Left colon (tissue), 2 donors: Measurements from ENCODE around the gene SSBP4. TPM values are rescaled to one million over a fixed set of nuclear protein-coding genes. Genes with fewer than 3 reads are reported as not detected.
"Not testable (repeated sequence)": the region's sequence is repeated elsewhere in the genome, so short reads cannot be mapped to it uniquely, and the experiment has no call there.

Source experiments
- ATAC-seq: fragments of 200-7000 bp; cut with Tn5 transposase; one replicate; pipeline ENCODE4 v1.9.1; 2020; ENCODE audit warnings: mild to moderate bottlenecking, moderate library complexity
- DNase-seq, 2 donors: peaks; one replicate each; pipeline ENCODE4 v3.0.0-alpha.2; 2020
- intact Hi-C, 2 donors: fragments of 100-400 bp; cut with DNase I in 1 of 2; cut with micrococcal nuclease in 1 of 2; formaldehyde crosslinking; loops; one replicate each; pipeline versions ENCODE4 v1.11.2 to v1.14.0; 2022; cut with DNase I, micrococcal nuclease
- long read RNA-seq: library from polyadenylated mRNA; unstranded; transcript quantifications from one replicate; pipeline ENCODE4 v2.0.0, GENCODE V29; 2021
- total RNA-seq, 2 donors: library from RNA; stranded (reverse); fragmentation: NEBNext Ultra II Directional; extraction: Animal tissue kit (Norgen Biotek cat#: 25700); gene quantifications; one replicate each; pipeline ENCODE4 v1.2.1, GENCODE V29; 2021
- donor health status: DM: no; HTN: no; CAD: no.
- donor health status: DM: yes; HTN: yes; CAD: no.

SSBP4 gene
- total RNA-seq = 10 to 100 TPM; 37.4 to 50.7 TPM
- long read RNA-seq, transcript SSBP4-202 (17 exons, 1,721 nt) = major isoform, 20 of 39 reads
- long read RNA-seq, partial matches to known transcripts = 4 of 39 reads
- long read RNA-seq, other reads (novel, unspliced or antisense) = 15 of 39 reads

DNA sequence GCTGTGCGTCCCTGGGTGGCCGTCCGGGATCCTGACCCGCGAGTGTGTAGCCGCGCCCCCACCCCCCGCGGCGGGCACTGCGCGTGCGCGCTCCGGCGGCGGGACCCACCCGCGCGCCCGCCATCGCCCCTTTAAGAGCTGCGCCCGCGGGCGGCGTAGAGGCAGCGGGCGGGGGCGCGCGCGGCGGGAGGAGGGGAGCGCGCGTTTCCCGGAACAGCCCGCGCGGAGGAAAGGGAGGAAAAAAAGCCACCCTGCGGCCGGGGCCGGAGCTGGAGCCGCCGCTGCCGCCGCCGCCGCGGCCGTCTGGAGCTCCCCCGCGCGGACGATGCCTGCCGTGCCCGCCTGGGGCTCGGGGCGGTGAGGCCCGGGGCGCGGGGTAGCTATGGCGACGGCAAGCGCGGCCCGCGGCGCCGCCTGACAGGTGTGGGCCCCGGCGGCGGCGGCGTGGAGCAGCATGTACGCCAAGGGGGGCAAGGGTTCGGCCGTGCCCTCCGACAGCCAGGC, at the start of gene SSBP4:
SSBP4 (plus strand) TSS at position 204 of the 504 bp plus-strand sequence; CDS start at position 455, 251 bp downstream.
- ATAC-seq (peak; percentile 53), DNase-seq (peak; percentile 52 to 79)
- intact Hi-C loops = loop anchor here in 1 of 2 donors (10.0 kb wide), 1 partner anchor 64 kb away; no protein-coding TSS in a partner anchor

DNA sequence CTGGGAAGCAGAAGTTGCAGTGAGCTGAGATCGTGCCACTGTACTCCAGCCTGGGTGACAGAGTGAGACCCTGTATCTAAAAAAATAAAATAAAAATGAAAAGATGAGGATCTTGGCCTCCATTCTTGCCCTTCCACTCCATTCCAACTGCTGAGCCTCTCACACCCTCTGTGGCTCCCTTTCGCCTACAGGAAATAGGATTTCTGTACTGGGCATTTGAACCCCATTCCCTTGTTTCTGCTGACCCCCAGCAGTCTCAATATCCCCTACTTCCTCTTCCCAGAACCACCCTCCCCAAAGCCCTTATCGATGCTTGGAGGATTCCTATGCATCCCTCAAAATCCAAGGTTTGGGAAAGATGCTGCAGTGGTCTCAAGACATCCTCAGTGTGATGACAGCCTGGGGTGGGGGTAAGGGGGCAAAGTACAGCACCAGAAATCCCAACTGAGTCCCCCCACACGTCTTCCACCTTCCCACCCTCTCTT, 45.7 kb upstream of the SSBP4 start:
- intact Hi-C loops = no loop called here
- no peak for ATAC-seq
- DNase-seq = no peak

DNA sequence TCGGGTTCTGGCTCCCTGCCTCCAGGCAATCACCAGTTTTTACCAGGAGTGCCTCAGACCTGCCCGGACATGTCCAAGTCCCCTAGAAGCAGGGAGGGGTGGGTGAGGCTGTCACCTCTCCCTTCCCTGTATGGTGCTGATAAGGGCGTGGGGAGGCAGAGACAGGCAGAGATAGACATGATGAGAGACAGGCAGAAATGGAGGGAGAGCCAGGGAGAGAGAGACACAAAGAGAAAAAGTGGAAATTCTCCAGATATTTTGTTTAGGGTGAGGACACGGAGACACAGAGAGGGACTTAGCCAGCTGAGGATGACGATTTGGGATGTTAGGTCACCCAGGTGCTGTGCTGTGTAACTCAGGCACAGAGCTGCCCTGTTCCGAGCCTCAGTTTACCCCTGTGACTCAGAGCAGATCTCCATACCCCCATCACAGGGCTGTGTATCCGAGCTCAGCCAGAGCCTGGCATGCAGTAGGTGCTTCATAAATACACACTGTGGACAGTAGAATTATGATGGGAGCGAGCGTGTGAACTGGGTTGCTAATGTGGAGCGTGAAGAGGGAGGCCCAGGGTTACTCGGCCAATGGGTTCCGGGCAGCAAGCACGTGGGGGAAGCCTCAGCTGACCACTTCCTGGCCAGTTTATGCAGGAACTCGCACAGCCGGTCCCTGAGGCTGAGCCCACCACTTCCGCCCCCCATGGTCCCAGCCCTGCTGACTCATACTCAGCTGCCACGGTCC, 45.1 kb upstream of the SSBP4 start:
- peak; percentile 69 for ATAC-seq
- intact Hi-C loops = no loop called here
- peak; percentile 77 to 93 for DNase-seq

DNA sequence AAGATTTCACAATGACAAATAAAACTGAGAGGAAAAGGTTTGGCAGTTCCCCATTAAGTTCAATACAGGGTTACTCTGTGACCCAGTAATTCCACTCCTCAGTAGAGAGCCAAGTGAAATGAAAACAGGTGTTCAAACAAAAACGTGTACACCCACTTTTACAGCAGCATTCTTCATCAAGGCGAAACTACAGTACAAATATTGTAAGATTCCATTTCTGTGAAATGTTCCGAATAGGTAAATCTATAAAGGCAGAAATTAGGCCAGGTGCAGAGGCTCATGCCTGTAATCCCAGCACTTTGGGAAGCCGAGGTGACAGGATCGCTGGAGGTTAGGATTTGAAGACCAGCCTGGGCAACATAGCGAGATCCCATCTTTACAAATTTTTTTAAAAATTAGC, 42.2 kb upstream of the SSBP4 start:
- ATAC-seq (peak; percentile 50), DNase-seq (no peak)
- intact Hi-C loops = no loop called here

DNA sequence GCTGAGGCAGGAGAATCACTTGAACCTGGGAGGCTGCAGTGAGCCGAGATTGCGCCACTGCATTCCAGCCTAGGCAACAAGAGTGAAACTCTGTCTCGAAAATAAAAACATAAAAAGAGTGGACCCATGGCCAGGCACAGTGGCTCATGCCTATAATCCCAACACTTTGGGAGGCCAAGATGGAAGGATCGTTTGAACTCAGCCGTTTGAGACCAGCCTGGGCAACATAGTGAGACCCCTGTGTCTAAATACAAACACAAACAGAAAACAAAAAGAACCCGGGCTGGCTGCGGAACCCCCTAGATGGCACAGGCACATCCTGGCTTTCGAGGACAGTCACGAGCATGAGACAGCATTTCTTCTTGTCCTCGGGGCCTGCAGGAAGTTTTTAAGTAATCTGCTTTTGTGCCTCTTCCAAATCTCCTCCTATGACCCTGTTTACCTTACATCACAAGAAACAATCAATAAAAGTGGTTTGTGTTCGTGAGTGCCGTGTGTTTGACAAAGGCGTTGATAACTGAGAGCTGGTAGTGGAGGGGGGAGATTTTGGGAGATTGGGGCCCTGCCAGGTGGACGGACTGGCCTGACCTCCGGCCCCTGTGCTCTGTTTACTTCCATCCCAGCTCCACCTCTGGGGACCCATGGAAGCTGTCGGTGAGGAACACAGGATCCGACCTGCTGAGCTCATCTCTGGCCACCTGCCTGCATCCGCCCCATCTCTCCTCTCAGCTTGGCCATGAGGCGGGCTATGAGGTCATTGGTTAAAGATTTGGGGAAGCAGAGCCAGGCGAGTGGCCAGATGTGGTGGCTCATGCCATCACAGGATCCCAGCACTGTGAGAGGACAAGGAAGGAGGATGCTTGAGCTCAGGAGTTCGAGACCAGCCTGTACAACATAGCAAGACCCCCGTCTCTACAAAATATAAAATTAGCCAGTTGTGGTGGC, 39.1 kb upstream of the SSBP4 start:
- intact Hi-C loops = no loop called here
- ATAC-seq (peak; percentile 85), DNase-seq (peak; percentile 87 to 95)

DNA sequence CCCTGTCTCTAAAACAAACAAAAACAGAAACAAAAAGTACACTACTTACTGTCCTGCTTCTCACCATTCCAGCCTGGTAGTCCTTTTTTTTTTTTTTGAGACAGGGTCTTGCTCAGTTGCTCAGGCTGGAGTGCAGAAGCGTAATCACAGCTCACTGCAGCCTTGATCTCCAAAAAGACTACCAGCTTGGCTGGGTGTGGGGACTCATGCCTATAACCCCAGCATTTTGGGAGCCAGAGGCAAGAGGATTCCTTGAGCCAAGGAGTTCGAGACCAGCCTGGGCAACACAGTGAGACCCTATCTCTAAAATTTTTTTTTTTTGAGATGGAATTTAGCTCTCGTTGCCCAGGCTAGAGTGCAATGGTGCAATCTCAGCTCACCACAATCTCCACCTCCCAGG, 38.4 kb upstream of the SSBP4 start:
- no peak for ATAC-seq
- intact Hi-C loops = no loop called here
- no peak for DNase-seq

DNA sequence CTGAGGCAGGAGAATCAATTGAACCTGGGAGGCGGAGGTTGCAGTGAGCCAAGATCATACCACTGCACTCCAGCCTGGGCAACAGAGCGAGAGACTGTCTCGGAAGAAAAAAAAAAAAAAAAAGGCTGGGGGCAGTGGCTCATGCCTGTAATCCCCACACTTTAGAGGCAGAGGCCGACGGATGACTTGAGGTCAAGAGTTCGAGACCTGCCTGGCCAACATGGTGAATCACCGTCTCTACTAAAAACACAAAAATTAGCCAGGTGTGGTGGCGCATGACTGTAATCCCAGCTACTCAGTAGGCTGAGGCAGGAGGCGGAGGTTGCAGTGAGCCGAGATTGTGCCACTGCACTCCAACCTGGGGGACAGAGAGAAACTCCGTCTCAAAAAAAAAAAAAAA, 35.6 kb upstream of the SSBP4 start:
- ATAC-seq, DNase-seq, intact Hi-C loops: not testable (repeated sequence)

DNA sequence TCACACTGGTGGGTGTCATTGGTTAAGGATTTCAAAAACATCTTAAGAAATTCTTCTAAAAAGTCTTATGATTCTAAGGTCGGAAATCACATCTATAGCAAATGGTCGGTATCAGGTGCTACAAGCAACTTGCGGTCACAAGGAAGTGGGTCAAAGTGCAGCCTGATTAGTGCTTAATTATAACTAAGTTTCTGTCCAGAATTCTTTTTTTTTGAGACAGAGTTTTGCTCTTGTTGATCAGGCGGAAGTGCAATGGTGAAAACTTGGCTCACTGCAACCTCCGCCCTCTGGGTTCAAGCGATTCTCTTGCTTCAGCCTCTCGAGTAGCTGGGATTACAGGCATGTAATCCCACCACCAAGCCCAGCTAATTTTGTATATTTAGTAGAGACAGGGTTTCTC, 34.4 kb upstream of the SSBP4 start:
- ATAC-seq (no peak), DNase-seq (no peak)
- intact Hi-C loops = no loop called here

DNA sequence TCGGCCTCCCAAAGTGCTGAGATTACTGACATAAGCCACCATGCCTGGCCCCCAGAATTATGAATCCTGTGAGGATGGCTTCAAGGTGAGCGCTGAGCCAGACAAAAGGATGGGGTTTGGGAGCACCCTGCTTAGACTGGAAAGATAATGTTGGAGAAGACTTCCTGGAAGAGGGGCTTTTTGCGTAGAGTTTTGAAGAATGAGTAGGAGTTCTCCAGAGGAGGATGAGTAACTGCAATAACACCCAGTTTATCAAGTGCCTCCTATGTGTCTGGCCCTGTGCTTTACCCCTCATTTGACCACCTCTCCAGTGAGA, 33.9 kb upstream of the SSBP4 start:
- intact Hi-C loops = no loop called here
- ATAC-seq = no peak
- no peak for DNase-seq

DNA sequence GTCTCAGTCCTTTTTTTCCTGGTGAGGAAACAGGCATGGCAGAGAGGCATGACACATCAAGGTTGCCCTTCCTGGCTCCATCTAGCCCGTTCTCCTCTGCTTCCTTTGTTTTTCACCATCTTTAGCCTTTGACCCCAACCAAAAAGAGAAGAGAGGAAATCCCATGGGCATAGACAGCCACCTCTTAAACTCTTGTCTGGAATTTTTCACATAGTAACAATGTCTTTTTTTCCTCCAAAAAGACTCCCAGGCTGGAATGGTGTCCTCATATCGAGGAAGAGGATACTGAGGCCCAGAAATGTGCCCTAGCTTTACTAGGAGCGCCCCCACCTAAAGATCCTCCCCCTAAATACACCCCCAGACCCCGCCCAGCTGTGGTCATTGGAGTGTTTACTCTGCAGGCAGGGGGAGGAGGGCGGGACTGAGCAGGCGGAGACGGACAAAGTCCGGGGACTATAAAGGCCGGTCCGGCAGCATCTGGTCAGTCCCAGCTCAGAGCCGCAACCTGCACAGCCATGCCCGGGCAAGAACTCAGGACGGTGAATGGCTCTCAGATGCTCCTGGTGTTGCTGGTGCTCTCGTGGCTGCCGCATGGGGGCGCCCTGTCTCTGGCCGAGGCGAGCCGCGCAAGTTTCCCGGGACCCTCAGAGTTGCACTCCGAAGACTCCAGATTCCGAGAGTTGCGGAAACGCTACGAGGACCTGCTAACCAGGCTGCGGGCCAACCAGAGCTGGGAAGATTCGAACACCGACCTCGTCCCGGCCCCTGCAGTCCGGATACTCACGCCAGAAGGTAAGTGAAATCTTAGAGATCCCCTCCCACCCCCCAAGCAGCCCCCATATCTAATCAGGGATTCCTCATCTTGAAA, 33.3 kb upstream of the SSBP4 start, which contains the start of gene GDF15:
GDF15 (plus strand) TSS at position 484 of the 868 bp plus-strand sequence; CDS start at position 516, 32 bp downstream.
- intact Hi-C loops = no loop called here
- DNase-seq = peak; percentile 95 to 97
- peak; percentile 75 for ATAC-seq

DNA sequence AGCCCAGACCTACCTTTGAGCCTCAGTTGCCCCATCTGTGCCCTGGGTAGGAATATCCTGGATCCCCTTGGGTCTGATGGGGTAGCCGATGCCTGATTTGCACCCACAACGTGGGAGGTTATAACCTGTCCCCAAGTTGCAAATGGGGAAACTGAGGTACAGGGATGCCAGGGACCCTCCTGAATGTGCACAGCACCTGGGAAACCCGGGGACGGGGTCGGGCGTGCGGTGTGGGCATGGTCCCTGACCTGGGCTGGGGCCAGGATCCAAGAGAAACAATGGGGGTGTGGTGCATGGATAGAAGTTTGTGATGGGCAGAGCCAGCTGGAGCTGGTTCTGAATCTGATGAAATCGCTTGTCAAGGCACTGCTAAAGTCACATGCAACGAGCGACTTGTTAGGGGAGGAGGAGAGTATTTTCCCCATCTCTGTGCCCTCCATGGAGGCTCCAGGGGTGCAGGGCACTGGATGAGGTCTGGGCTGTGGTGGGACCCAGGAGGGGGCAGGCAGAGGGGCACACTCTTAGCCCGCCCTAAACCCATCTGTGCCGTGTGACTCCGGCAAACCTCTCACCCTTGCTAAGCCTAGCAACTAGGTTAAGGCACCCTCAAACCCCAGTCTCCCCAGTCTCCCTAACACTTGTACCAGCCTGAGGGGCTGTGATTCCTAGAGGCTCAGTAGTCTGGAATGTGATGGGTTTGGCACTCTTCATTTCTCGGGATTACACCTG, 32.5 kb upstream of the SSBP4 start:
- ATAC-seq = peak; percentile 51
- peak; percentile 59 to 73 for DNase-seq
- intact Hi-C loops = no loop called here

DNA sequence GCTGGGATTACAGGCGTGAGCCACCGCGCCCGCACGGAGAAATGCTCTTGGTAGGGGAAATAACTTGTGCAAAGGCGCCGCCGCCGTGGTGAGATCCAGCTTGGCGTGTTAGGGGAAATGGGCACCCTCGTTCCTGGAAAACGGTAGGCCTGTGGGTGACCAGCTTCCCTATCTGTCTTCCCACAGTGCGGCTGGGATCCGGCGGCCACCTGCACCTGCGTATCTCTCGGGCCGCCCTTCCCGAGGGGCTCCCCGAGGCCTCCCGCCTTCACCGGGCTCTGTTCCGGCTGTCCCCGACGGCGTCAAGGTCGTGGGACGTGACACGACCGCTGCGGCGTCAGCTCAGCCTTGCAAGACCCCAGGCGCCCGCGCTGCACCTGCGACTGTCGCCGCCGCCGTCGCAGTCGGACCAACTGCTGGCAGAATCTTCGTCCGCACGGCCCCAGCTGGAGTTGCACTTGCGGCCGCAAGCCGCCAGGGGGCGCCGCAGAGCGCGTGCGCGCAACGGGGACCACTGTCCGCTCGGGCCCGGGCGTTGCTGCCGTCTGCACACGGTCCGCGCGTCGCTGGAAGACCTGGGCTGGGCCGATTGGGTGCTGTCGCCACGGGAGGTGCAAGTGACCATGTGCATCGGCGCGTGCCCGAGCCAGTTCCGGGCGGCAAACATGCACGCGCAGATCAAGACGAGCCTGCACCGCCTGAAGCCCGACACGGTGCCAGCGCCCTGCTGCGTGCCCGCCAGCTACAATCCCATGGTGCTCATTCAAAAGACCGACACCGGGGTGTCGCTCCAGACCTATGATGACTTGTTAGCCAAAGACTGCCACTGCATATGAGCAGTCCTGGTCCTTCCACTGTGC, 30.9 kb upstream of the SSBP4 start:
- intact Hi-C loops = no loop called here
- DNase-seq (peak; percentile 85 to 90), ATAC-seq (peak; percentile 71)

DNA sequence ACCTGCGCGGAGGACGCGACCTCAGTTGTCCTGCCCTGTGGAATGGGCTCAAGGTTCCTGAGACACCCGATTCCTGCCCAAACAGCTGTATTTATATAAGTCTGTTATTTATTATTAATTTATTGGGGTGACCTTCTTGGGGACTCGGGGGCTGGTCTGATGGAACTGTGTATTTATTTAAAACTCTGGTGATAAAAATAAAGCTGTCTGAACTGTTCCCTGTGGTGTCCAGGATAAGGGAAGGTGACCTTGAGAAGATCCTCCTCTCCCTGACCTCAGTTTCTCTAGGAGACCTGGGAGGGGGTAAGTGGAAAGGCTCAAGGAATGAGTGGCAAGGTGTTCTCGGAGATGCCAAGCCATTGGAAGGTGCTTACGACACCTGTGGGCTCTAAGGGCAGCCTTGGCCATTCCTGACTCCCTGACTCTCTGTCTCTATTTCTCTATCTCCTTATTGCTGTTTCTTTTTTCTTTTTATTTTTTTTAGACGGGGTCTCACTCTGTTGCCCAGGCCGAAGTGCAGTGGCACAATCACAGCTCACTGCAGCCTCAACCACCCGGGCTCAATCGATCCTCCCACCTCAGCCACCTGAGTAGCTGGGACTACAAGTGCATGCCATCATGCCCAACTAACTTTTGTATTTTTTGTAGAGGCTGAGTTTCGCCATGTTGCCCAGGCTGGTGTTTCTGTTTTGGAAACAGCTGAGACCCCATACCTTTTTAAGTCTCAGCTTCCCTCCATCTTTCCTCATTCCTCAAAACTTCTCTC, 30.1 kb upstream of the SSBP4 start:
- intact Hi-C loops = no loop called here
- DNase-seq (no peak), ATAC-seq (no peak)

DNA sequence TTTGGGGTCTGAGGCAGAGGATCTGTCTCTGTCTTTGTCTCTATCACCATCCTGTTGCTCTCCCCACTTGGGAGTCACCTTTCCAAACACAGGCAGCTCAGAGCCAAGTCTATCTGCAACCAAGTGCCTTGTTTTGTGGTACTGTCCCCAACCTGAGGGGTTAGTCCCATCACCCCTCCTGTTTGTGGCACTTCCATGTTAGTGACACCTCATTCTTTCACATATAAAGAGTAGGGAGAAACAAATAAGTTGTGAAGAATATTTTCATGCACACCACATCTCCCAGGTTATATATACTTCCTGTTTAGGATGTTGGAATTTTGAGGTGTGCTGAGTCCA, 29.5 kb upstream of the SSBP4 start:
- intact Hi-C loops = no loop called here

DNA sequence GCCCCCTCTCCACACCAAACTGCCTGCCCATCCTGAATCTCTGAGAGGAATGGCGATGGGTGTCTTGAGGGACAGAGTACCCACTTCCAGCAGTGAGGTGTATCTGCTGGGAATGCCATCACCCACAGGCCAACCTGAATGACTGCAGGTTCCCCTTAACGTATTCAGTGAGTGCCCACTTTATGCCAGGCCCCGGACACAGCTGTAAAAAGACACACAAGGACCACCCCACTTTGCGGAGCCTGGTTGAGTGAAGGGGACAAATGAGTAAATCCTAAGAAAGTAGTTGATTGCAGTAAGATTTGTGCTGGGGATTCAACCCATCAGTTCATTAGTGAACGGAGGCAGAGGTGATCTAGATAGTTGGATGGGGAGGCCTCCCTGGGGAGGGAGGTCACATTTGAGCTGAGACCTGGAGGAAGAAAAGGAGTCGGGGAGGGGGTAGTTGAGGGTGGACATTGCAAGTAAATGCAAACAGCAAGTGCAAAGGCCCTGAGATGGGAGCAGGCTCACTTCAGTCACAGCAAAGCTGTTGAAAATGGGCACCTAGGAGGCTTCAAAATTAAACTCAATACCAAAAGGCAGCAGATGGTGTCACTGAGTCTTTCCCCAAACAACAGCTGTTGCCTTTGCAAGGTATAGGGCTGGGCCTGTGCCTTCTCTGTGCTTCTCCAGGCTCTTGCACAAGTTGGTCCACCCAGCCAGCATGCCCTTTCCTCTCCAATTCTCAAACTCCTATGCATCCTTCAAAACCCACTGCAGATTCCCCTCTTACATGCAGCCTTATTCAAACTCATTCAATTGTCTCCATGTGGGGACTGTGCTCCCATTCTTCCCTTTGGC, 28.9 kb upstream of the SSBP4 start:
- intact Hi-C loops = no loop called here
- no peak for ATAC-seq
- no peak for DNase-seq

More for the DNA sequence above, 29.5 kb upstream of the SSBP4 start:
- ATAC-seq (no peak), DNase-seq (no peak)
